HepG2 (cell line): Measurements from ENCODE around the gene AHNAK. TPM values are rescaled to one million over a fixed set of nuclear protein-coding genes. Genes with fewer than 3 reads are reported as not detected.

Experiments used
- ARHGAP35 ChIP-seq: sonication (generic); formaldehyde crosslinking; IDR thresholded peaks from 2 replicates; pipeline ENCODE4 v1.9.0; 2022; ENCODE audit warnings: mild to moderate bottlenecking, inconsistent platforms, moderate library complexity, missing genetic modification reagents, borderline replicate concordance
- FOXJ3 ChIP-seq: sonication (generic); formaldehyde crosslinking; IDR thresholded peaks from 2 replicates; pipeline ENCODE4 v1.4.0; 2020; ENCODE audit warnings: missing genetic modification reagents, mild to moderate bottlenecking, borderline replicate concordance
- KAT2B ChIP-seq: fragments of 150-350 bp; IDR thresholded peaks from 2 replicates; pipeline ENCODE4 v1.6.1; 2014; ENCODE audit warnings: low read depth, low read length, borderline replicate concordance
- KLF13 ChIP-seq: sonication (generic); formaldehyde crosslinking; IDR thresholded peaks from 2 replicates; pipeline ENCODE4 v1.4.0; 2020; ENCODE audit warnings: mild to moderate bottlenecking, missing genetic modification reagents
- RBM22 ChIP-seq: fragments of 200-400 bp; formaldehyde crosslinking; optimal IDR thresholded peaks from 2 replicates; pipeline ENCODE3; 2017; ENCODE audit warnings: mild to moderate bottlenecking, low read length, moderate library complexity
- SP1 ChIP-seq, 2 experiments: fragments of 450-650 bp in 1 of 2; sonication (generic) in 1 of 2; formaldehyde crosslinking in 1 of 2; IDR thresholded peaks; 2 replicates each; pipeline versions ENCODE4 v1.4.0 to v1.6.1; 2016 to 2020; ENCODE audit warnings: missing genetic modification reagents in 1 of 2
- SP4 ChIP-seq: sonication (generic); formaldehyde crosslinking; IDR thresholded peaks from 2 replicates; pipeline ENCODE4 v1.8.1; 2023; ENCODE audit warnings: mild to moderate bottlenecking, missing genetic modification reagents
- SRSF4 ChIP-seq: fragments of 200-400 bp; formaldehyde crosslinking; IDR thresholded peaks from one replicate; pipeline ENCODE4 v1.6.1; 2018; ENCODE audit warnings: mild to moderate bottlenecking, low read depth, low read length, moderate library complexity; ENCODE audit not compliant: poor library complexity, severe bottlenecking
- SRSF9 ChIP-seq: fragments of 200-400 bp; formaldehyde crosslinking; IDR thresholded peaks from 2 replicates; pipeline ENCODE4 v1.6.1; 2018; ENCODE audit warnings: borderline replicate concordance, mild to moderate bottlenecking, low read depth, low read length; ENCODE audit not compliant: insufficient read depth, poor library complexity, severe bottlenecking
- ZMYM4 ChIP-seq: sonication (generic); formaldehyde crosslinking; IDR thresholded peaks from 2 replicates; pipeline ENCODE4 v1.8.1; 2023; ENCODE audit warnings: mild to moderate bottlenecking, missing genetic modification reagents
- ZNF20 ChIP-seq: sonication (generic); formaldehyde crosslinking; IDR thresholded peaks from 2 replicates; pipeline ENCODE4 v1.4.0; 2020; ENCODE audit warnings: mild to moderate bottlenecking, moderate library complexity, missing genetic modification reagents
- ZNF382 ChIP-seq: sonication (generic); formaldehyde crosslinking; IDR thresholded peaks from 2 replicates; pipeline ENCODE4 v1.5.0; 2020; ENCODE audit warnings: missing genetic modification reagents, mild to moderate bottlenecking, borderline replicate concordance
- ZNF772 ChIP-seq: sonication (generic); formaldehyde crosslinking; IDR thresholded peaks from 2 replicates; pipeline ENCODE4 v1.5.0; 2020; ENCODE audit warnings: mild to moderate bottlenecking, missing genetic modification reagents
- polyA plus RNA-seq, 8 experiments: library from polyadenylated mRNA; depleted of rRNA in 3 of 8; stranded (reverse) in 7 of 8; unstranded in 1 of 8; fragments of >200 nt; fragmentation: Illumina TruSeq in 4 of 8; extraction: Trizol in 4 of 8; gene quantifications; 2 replicates each; pipeline versions ENCODE4 v1.2.1 to v1.2.3, GENCODE V29; 2011 to 2016; ENCODE audit warnings: low read depth in 4 of 8, missing spikeins in 1 of 8, mixed read lengths in 1 of 8; ENCODE audit not compliant: insufficient read depth in 1 of 8
- total RNA-seq, 5 experiments: library from RNA; depleted of rRNA; stranded (reverse); fragments of >200 nt; fragmentation: Illumina TruSeq; extraction: Trizol; gene quantifications; 2 replicates each; pipeline ENCODE4 v1.2.3, GENCODE V29; 2016; ENCODE audit warnings: low read depth in 1 of 5
- TF ChIP-seq, protein P1 (sequence below): IDR thresholded peaks from 2 replicates; pipeline ENCODE4 v1.6.1; 2016; ENCODE audit warnings: mild to moderate bottlenecking
- TF ChIP-seq, protein P2 (sequence below): sonication (generic); formaldehyde crosslinking; IDR thresholded peaks from 2 replicates; pipeline ENCODE4 v1.4.0; 2020; ENCODE audit warnings: missing genetic modification reagents
- TF ChIP-seq, protein P3 (sequence below): sonication (generic); formaldehyde crosslinking; IDR thresholded peaks from 2 replicates; pipeline ENCODE4 v1.4.0; 2020; ENCODE audit warnings: mild to moderate bottlenecking, missing genetic modification reagents
- TF ChIP-seq, protein P4 (sequence below): sonication (generic); formaldehyde crosslinking; IDR thresholded peaks from 2 replicates; pipeline ENCODE4 v1.8.1; 2022; ENCODE audit warnings: low read depth, mild to moderate bottlenecking, missing genetic modification reagents
- TF ChIP-seq, protein P5 (sequence below): sonication (generic); formaldehyde crosslinking; IDR thresholded peaks from 2 replicates; pipeline ENCODE4 v1.8.1; 2023; ENCODE audit warnings: missing genetic modification reagents, inconsistent platforms, borderline replicate concordance
- TF ChIP-seq, protein P6 (sequence below): sonication (generic); formaldehyde crosslinking; IDR thresholded peaks from 2 replicates; pipeline ENCODE4 v1.4.0; 2020; ENCODE audit warnings: mild to moderate bottlenecking, missing genetic modification reagents, borderline replicate concordance

Gene AHNAK
- total and polyA plus RNA-seq, 2 of the 13 experiments (the other 11 are each of a cell fraction or from before 2014, with no cell fraction given) = 23.4 to 25.0 TPM

DNA sequence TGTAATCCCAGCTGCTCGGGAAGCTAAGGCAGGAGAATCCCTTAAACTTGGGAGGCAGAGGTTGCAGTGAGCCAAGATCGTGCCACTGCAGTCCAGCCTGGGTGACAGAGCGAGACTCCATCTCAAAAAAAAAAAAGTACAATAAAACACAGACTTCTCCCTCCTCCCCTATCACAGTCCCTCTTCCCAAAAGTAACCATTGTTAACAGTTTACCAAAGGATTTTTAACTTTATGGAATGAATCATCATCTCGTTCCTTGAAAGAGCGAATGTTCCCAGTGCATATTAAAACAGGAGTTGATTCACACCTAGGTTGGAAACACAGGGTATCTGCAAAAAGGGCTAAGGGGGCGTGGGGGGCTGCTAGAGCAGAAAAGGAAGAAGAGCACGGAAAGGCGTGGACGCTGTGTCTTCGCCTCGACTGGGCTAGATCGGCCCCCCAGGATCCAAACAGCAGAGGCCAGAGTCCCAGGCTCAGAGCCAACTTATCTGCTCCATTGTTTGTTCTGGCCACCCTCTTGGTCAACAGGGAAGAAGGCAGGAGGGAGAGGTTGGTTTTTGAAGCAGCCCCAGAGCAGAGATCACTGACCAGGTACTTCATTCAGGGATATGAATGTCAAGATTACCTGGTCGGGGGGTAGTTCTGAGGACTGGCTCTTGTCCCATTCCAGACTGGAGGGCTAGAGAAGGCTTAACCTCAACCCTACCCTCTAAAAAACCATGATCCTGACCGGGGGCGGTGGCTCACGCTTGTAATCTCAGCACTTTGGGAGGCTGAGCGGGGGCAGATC, 2.1 kb upstream of the AHNAK start (continued):
- TF ChIP-seq KAT2B (no peak), SRSF9 (no peak), SP4 (CRISPR knock-in tag) (no peak; the same call in 1 of the 2 replicates), FOXJ3 (no peak), ZNF772 (CRISPR knock-in tag) (no peak; the same call in 1 of the 2 replicates), KLF13 (CRISPR knock-in tag) (no peak), SP1 (IDR thresholded peaks at IDR 0.05) (no peak), SP1 (CRISPR knock-in tag; IDR thresholded peaks at IDR 0.05) (no peak), SRSF4 (no peak), ZNF20 (CRISPR knock-in tag) (no peak), ZNF382 (CRISPR knock-in tag) (no peak), ARHGAP35 (CRISPR knock-in tag) (no peak), ZMYM4 (CRISPR knock-in tag) (no peak), RBM22 (no peak)
- TF ChIP-seq, protein P1, sequence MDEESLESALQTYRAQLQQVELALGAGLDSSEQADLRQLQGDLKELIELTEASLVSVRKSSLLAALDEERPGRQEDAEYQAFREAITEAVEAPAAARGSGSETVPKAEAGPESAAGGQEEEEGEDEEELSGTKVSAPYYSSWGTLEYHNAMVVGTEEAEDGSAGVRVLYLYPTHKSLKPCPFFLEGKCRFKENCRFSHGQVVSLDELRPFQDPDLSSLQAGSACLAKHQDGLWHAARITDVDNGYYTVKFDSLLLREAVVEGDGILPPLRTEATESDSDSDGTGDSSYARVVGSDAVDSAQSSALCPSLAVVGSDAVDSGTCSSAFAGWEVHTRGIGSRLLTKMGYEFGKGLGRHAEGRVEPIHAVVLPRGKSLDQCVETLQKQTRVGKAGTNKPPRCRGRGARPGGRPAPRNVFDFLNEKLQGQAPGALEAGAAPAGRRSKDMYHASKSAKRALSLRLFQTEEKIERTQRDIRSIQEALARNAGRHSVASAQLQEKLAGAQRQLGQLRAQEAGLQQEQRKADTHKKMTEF (CRISPR knock-in tag) = peak; percentile 54; the same call in 1 of the 2 replicates
- TF ChIP-seq, protein P2, sequence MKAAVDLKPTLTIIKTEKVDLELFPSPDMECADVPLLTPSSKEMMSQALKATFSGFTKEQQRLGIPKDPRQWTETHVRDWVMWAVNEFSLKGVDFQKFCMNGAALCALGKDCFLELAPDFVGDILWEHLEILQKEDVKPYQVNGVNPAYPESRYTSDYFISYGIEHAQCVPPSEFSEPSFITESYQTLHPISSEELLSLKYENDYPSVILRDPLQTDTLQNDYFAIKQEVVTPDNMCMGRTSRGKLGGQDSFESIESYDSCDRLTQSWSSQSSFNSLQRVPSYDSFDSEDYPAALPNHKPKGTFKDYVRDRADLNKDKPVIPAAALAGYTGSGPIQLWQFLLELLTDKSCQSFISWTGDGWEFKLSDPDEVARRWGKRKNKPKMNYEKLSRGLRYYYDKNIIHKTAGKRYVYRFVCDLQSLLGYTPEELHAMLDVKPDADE (CRISPR knock-in tag) = no peak
- TF ChIP-seq, protein P3, sequence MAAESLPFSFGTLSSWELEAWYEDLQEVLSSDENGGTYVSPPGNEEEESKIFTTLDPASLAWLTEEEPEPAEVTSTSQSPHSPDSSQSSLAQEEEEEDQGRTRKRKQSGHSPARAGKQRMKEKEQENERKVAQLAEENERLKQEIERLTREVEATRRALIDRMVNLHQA = no peak
- TF ChIP-seq, protein P4, sequence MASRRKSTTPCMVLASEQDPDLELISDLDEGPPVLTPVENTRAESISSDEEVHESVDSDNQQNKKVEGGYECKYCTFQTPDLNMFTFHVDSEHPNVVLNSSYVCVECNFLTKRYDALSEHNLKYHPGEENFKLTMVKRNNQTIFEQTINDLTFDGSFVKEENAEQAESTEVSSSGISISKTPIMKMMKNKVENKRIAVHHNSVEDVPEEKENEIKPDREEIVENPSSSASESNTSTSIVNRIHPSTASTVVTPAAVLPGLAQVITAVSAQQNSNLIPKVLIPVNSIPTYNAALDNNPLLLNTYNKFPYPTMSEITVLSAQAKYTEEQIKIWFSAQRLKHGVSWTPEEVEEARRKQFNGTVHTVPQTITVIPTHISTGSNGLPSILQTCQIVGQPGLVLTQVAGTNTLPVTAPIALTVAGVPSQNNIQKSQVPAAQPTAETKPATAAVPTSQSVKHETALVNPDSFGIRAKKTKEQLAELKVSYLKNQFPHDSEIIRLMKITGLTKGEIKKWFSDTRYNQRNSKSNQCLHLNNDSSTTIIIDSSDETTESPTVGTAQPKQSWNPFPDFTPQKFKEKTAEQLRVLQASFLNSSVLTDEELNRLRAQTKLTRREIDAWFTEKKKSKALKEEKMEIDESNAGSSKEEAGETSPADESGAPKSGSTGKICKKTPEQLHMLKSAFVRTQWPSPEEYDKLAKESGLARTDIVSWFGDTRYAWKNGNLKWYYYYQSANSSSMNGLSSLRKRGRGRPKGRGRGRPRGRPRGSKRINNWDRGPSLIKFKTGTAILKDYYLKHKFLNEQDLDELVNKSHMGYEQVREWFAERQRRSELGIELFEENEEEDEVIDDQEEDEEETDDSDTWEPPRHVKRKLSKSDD (CRISPR knock-in tag) = peak; percentile 8; the same call in 1 of the 2 replicates
- TF ChIP-seq, protein P5, sequence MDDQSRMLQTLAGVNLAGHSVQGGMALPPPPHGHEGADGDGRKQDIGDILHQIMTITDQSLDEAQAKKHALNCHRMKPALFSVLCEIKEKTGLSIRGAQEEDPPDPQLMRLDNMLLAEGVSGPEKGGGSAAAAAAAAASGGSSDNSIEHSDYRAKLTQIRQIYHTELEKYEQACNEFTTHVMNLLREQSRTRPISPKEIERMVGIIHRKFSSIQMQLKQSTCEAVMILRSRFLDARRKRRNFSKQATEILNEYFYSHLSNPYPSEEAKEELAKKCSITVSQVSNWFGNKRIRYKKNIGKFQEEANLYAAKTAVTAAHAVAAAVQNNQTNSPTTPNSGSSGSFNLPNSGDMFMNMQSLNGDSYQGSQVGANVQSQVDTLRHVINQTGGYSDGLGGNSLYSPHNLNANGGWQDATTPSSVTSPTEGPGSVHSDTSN = no peak
- TF ChIP-seq, protein P6, sequence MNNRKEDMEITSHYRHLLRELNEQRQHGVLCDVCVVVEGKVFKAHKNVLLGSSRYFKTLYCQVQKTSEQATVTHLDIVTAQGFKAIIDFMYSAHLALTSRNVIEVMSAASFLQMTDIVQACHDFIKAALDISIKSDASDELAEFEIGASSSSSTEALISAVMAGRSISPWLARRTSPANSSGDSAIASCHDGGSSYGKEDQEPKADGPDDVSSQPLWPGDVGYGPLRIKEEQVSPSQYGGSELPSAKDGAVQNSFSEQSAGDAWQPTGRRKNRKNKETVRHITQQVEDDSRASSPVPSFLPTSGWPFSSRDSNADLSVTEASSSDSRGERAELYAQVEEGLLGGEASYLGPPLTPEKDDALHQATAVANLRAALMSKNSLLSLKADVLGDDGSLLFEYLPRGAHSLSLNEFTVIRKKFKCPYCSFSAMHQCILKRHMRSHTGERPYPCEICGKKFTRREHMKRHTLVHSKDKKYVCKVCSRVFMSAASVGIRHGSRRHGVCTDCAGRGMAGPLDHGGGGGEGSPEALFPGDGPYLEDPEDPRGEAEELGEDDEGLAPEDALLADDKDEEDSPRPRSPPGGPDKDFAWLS (CRISPR knock-in tag) = no peak
